ENCODE data around the gene VSIG10. TPM values are rescaled to one million over a fixed set of nuclear protein-coding genes. Genes with fewer than 3 reads are reported as not detected.

The VSIG10 gene
- total RNA-seq, 1 experiment from 2014 or later, result 97.4 TPM

DNA sequence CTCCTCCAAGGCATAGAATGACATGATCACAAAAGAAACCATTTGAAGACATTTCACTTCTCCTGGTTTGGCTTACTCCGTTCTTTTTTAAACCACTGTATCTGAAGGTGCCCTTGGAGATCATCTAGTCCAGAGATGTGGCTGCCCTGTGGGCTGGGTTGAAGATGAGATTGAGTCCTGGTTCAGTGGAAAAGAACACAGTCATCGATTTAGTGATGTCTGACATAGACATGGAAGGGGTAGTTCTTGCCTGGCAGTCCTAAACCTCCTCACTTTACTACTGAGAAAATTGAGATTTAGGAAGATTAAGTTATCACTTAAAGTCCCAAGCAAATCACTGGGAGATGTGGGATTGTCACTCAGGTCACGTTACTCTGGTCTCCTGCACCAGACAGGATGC is 2.8 kb downstream of the VSIG10 start:
- no peak overlapping the region for H3K4me3 Mint-ChIP-seq
- Histone ChIP-seq H2BK12ac (ENCODE audit: insufficient read length, low read depth, low read length) (no peak overlapping the region), H3K14ac (ENCODE audit: insufficient read depth, low read length) (no peak overlapping the region), H2AFZ (ENCODE audit: low read length) (no peak overlapping the region), H4K91ac (ENCODE audit: insufficient read length, low read depth, low read length) (no peak overlapping the region), H3K9ac (ENCODE audit: extremely low read depth, insufficient read length, low read length) (no peak overlapping the region), H2BK20ac (ENCODE audit: low read depth, low read length, poor library complexity, severe bottlenecking) (no peak overlapping the region), H3K79me2 (ENCODE audit: insufficient read depth, low read length) (peaks cover 10% of the 10 kb centered on the region; the same call in 1 of the 2 replicates), H3K27me3 (ENCODE audit: insufficient read depth, low read length) (no peaks in the 10 kb centered on the region), H3K9me3 (ENCODE audit: control insufficient read depth, low read depth, low read length) (no peaks in the 10 kb centered on the region), H2AK5ac (ENCODE audit: insufficient read length, low read length) (no peak overlapping the region), H3K4me2 (ENCODE audit: insufficient read depth, insufficient read length, low read length) (no peak overlapping the region), H2BK120ac (ENCODE audit: low read depth, low read length, poor library complexity, severe bottlenecking) (no peak overlapping the region), H3K18ac (ENCODE audit: insufficient read length, low read depth, low read length) (no peak overlapping the region), H4K20me1 (ENCODE audit: control insufficient read depth, insufficient read depth, insufficient read length) (no peaks in the 10 kb centered on the region), H3K79me1 (ENCODE audit: insufficient read depth, low read depth, low read length, poor library complexity, severe bottlenecking) (peaks cover 6% of the 10 kb centered on the region), H3K4ac (ENCODE audit: low read depth, low read length) (no peak overlapping the region), H3K23ac (ENCODE audit: insufficient read length, low read depth, low read length) (no peak overlapping the region), H3K27ac (ENCODE audit: insufficient read length, low read depth, low read length) (no peak overlapping the region), H3T11ph (ENCODE audit: low read length) (no peak overlapping the region), H3K23me2 (ENCODE audit: insufficient read length, low read depth, low read length, poor library complexity, severe bottlenecking) (peaks cover 9% of the 10 kb centered on the region), H2BK5ac (ENCODE audit: insufficient read length, low read length) (no peak overlapping the region), H3K4me1 (ENCODE audit: insufficient read depth, low read length) (peaks cover 7% of the 10 kb centered on the region; the same call in 1 of the 2 replicates), H4K8ac (replicated peaks; ENCODE audit: insufficient read length, low read depth, low read length) (no peak overlapping the region), H2BK15ac (ENCODE audit: low read depth, low read length) (no peak overlapping the region), H4K5ac (ENCODE audit: insufficient read length, low read depth, low read length) (no peak overlapping the region), H3K56ac (ENCODE audit: insufficient read length, low read depth, low read length) (no peak overlapping the region)
- H3K36me3 Mint-ChIP-seq (ENCODE audit: insufficient read depth in 1 of 3, low read depth in 3 of 3), result peaks cover 11 to 35% (median 13%) of the 10 kb centered on the region in 3 experiments; a peak in 6 of 7 replicates
- H3K9me3 Mint-ChIP-seq, result no peaks in the 10 kb centered on the region
- WGBS (ENCODE audit: extremely low coverage, insufficient read length, low lambda C conversion rate), result no CpG with 5 or more reads among the region's 3 CpGs
- TF ChIP-seq, protein P1, sequence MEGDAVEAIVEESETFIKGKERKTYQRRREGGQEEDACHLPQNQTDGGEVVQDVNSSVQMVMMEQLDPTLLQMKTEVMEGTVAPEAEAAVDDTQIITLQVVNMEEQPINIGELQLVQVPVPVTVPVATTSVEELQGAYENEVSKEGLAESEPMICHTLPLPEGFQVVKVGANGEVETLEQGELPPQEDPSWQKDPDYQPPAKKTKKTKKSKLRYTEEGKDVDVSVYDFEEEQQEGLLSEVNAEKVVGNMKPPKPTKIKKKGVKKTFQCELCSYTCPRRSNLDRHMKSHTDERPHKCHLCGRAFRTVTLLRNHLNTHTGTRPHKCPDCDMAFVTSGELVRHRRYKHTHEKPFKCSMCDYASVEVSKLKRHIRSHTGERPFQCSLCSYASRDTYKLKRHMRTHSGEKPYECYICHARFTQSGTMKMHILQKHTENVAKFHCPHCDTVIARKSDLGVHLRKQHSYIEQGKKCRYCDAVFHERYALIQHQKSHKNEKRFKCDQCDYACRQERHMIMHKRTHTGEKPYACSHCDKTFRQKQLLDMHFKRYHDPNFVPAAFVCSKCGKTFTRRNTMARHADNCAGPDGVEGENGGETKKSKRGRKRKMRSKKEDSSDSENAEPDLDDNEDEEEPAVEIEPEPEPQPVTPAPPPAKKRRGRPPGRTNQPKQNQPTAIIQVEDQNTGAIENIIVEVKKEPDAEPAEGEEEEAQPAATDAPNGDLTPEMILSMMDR (conservative IDR thresholded peaks at IDR 0.05), result no peak
- no peaks in the 10 kb centered on the region for H3K27me3 Mint-ChIP-seq (ENCODE audit: low read depth)
- no peak for DNase-seq
- H3K27ac Mint-ChIP-seq, result 0 out of 7 replicates have a peak overlapping the region, but pooled peaks of 1 of the 3 experiments have one; percentile 79
- peaks cover 25 to 27% of the 10 kb centered on the region in 2 experiments for H3K4me1 Mint-ChIP-seq

All from H9 (cell line).